Astrocyte (in vitro differentiated cells and primary cell): ENCODE data around the gene GPR34.

Experiments
- CTCF ChIP-seq: IDR thresholded peaks from 2 replicates; pipeline ENCODE4 v1.5.1; 2011; ENCODE audit warnings: low read depth, mild to moderate bottlenecking, inconsistent platforms, low read length, moderate library complexity; ENCODE audit not compliant: insufficient read depth
- EZH2 ChIP-seq: IDR thresholded peaks from 2 replicates; pipeline ENCODE4 v1.6.1; 2012; ENCODE audit warnings: mild to moderate bottlenecking, low read length, inconsistent platforms; ENCODE audit not compliant: insufficient read depth

- no peak for TF ChIP-seq CTCF
- no peak for TF ChIP-seq EZH2
Observed at GRCh38 chrX:41720125-41720779, 31.5 kb downstream of the GPR34 start.
